ENCODE results near the gene CAPN13. TPM values are rescaled to one million over a fixed set of nuclear protein-coding genes. Genes with fewer than 3 reads are reported as not detected.

CAPN13 gene
- total RNA-seq, 2 donors from 2014 or later = 1.1 TPM; not detected in 1

- no peaks in the 10 kb centered on the region for H3K9me3 ChIP-seq
- TF ChIP-seq CTCF (IDR thresholded peaks at IDR 0.05) = peak; percentile 23
- DNase-seq (ENCODE audit: low spot score) = no peak
- peaks cover 20 to 54% of the 10 kb centered on the region in 2 donors for H3K4me1 ChIP-seq (ENCODE audit: control insufficient read depth in 1 of 2, low read depth in 2 of 2)
- no peaks in the 10 kb centered on the region for H3K36me3 ChIP-seq
- no peak overlapping the region for H3K4me3 ChIP-seq
- peak overlapping the region in 1 of 2 donors; percentile 27 for H3K27ac ChIP-seq
- no peaks in the 10 kb centered on the region for H3K27me3 ChIP-seq (replicated peaks; ENCODE audit: insufficient read depth)
- no peak for ATAC-seq (ENCODE audit: insufficient number of reproducible peaks, low FRiP score, low read depth)
Measured at GRCh38 chr2:30686000-30686399, 121.2 kb downstream of the CAPN13 start.

GRCh38 chr2:30684996-30685395, 122.2 kb downstream of the CAPN13 start:
- H3K27ac ChIP-seq = no peak overlapping the region
- H3K4me1 ChIP-seq (ENCODE audit: control insufficient read depth in 1 of 2, low read depth in 2 of 2) = peaks cover 12 to 44% of the 10 kb centered on the region in 2 donors
- TF ChIP-seq CTCF (IDR thresholded peaks at IDR 0.05) = no peak
- H3K27me3 ChIP-seq (replicated peaks; ENCODE audit: insufficient read depth) = no peaks in the 10 kb centered on the region
- no peaks in the 10 kb centered on the region for H3K9me3 ChIP-seq
- H3K36me3 ChIP-seq = no peaks in the 10 kb centered on the region
- H3K4me3 ChIP-seq = no peak overlapping the region
- no peak for DNase-seq (ENCODE audit: low spot score)
- no peak for ATAC-seq (ENCODE audit: insufficient number of reproducible peaks, low FRiP score, low read depth)

GRCh38 chr2:30684516-30684915, 122.7 kb downstream of the CAPN13 start:
- ATAC-seq (ENCODE audit: insufficient number of reproducible peaks, low FRiP score, low read depth) (no peak), DNase-seq (ENCODE audit: low spot score) (no peak)
- H3K27ac ChIP-seq = no peak overlapping the region
- H3K9me3 ChIP-seq = no peaks in the 10 kb centered on the region
- no peak for TF ChIP-seq CTCF (IDR thresholded peaks at IDR 0.05)
- no peak overlapping the region for H3K4me3 ChIP-seq
- no peaks in the 10 kb centered on the region for H3K36me3 ChIP-seq
- peaks cover 7 to 39% of the 10 kb centered on the region in 2 donors for H3K4me1 ChIP-seq (ENCODE audit: control insufficient read depth in 1 of 2, low read depth in 2 of 2)
- H3K27me3 ChIP-seq (replicated peaks; ENCODE audit: insufficient read depth) = no peaks in the 10 kb centered on the region

- Histone ChIP-seq H3K36me3 (no peaks in the 10 kb centered on the region), H3K4me1 (ENCODE audit: control insufficient read depth in 1 of 2, low read depth in 2 of 2) (peaks cover 2 to 34% of the 10 kb centered on the region in 2 donors), H3K4me3 (no peak overlapping the region), H3K27ac (no peak overlapping the region), H3K27me3 (replicated peaks; ENCODE audit: insufficient read depth) (no peaks in the 10 kb centered on the region), H3K9me3 (no peaks in the 10 kb centered on the region)
- no peak for TF ChIP-seq CTCF (IDR thresholded peaks at IDR 0.05)
- no peak for DNase-seq (ENCODE audit: low spot score)
- ATAC-seq (ENCODE audit: insufficient number of reproducible peaks, low FRiP score, low read depth) = no peak
Measured at GRCh38 chr2:30684026-30684425, 123.2 kb downstream of the CAPN13 start.

- no peaks in the 10 kb centered on the region for H3K36me3 ChIP-seq
- no peak for ATAC-seq (ENCODE audit: insufficient number of reproducible peaks, low FRiP score, low read depth)
Measured at GRCh38 chr2:30683236-30683956, 123.8 kb downstream of the CAPN13 start.

More at GRCh38 chr2:30683236-30683956, 123.8 kb downstream of the CAPN13 start:
- DNase-seq (ENCODE audit: low spot score) = no peak
- no peak overlapping the region for H3K27ac ChIP-seq
- no peaks in the 10 kb centered on the region for H3K9me3 ChIP-seq
- TF ChIP-seq CTCF (IDR thresholded peaks at IDR 0.05) = no peak
- H3K4me3 ChIP-seq = no peak overlapping the region
- H3K27me3 ChIP-seq (replicated peaks; ENCODE audit: insufficient read depth) = no peaks in the 10 kb centered on the region
- H3K4me1 ChIP-seq (ENCODE audit: control insufficient read depth in 1 of 2, low read depth in 2 of 2) = peaks cover 0 to 28% of the 10 kb centered on the region in 2 donors

Measured in thoracic aorta (tissue), 2 donors.